HepG2 (cell line): ENCODE results near the gene PDZK1. TPM values are rescaled to one million over a fixed set of nuclear protein-coding genes. Genes with fewer than 3 reads are reported as not detected.

Source experiments
- ARID5B ChIP-seq: IDR thresholded peaks from 2 replicates; pipeline ENCODE4 v1.4.0; 2020; ENCODE audit warnings: mild to moderate bottlenecking, missing genetic modification reagents
- CBFB ChIP-seq: sonication (generic); formaldehyde crosslinking; IDR thresholded peaks from 2 replicates; pipeline ENCODE4 v1.4.0; 2020; ENCODE audit warnings: missing genetic modification reagents
- CBX1 ChIP-seq: IDR thresholded peaks from one replicate; pipeline ENCODE4 v1.6.1; 2016; ENCODE audit warnings: antibody characterized with exemption, low read depth
- EP300 ChIP-seq, 3 experiments: sonication (generic) in 1 of 3; formaldehyde crosslinking in 1 of 3; IDR thresholded peaks; 2 replicates each; pipeline versions ENCODE4 v1.5.1 to v1.6.1; 2011 to 2020; ENCODE audit warnings: low read depth in 2 of 3, low read length in 2 of 3, borderline replicate concordance in 1 of 3, improper control_type of control experiment in 1 of 3, mild to moderate bottlenecking in 1 of 3, missing genetic modification reagents in 1 of 3, moderate library complexity in 1 of 3
- IKZF4 ChIP-seq: sonication (generic); formaldehyde crosslinking; IDR thresholded peaks from 2 replicates; pipeline ENCODE4 v1.5.1; 2020; ENCODE audit warnings: borderline replicate concordance, mild to moderate bottlenecking, low read depth, missing genetic modification reagents; ENCODE audit errors: not compliant biosample characterization
- KAT8 ChIP-seq: IDR thresholded peaks from 2 replicates; pipeline ENCODE4 v1.6.1; 2016; ENCODE audit warnings: missing genetic modification reagents, missing compliant biosample characterization
- KIAA2018 ChIP-seq: sonication (generic); formaldehyde crosslinking; IDR thresholded peaks from 2 replicates; pipeline ENCODE4 v1.5.0; 2020; ENCODE audit warnings: mild to moderate bottlenecking, missing genetic modification reagents, borderline replicate concordance
- NCOA2 ChIP-seq: sonication (generic); formaldehyde crosslinking; IDR thresholded peaks from 2 replicates; pipeline ENCODE4 v1.8.0; 2022; ENCODE audit warnings: inconsistent platforms
- NFE2 ChIP-seq: sonication (generic); formaldehyde crosslinking; IDR thresholded peaks from 2 replicates; pipeline ENCODE4 v1.4.0; 2020; ENCODE audit warnings: missing genetic modification reagents
- TEF ChIP-seq: sonication (generic); formaldehyde crosslinking; IDR thresholded peaks from 2 replicates; pipeline ENCODE4 v1.5.0; 2020; ENCODE audit warnings: missing genetic modification reagents
- THAP8 ChIP-seq: sonication (generic); formaldehyde crosslinking; IDR thresholded peaks from 2 replicates; pipeline ENCODE4 v1.5.1; 2020; ENCODE audit warnings: missing genetic modification reagents, mild to moderate bottlenecking, borderline replicate concordance
- ZNF552 ChIP-seq: sonication (generic); formaldehyde crosslinking; IDR thresholded peaks from 2 replicates; pipeline ENCODE4 v1.9.0; 2022; ENCODE audit warnings: missing genetic modification reagents, mild to moderate bottlenecking, borderline replicate concordance
- ZNF678 ChIP-seq: sonication (generic); formaldehyde crosslinking; IDR thresholded peaks from 2 replicates; pipeline ENCODE4 v1.4.0; 2020; ENCODE audit warnings: mild to moderate bottlenecking, missing genetic modification reagents
- ZNF781 ChIP-seq: sonication (generic); formaldehyde crosslinking; IDR thresholded peaks from 2 replicates; pipeline ENCODE4 v1.5.1; 2020; ENCODE audit warnings: borderline replicate concordance, mild to moderate bottlenecking, missing genetic modification reagents; ENCODE audit errors: not compliant biosample characterization
- polyA plus RNA-seq, 8 experiments: library from polyadenylated mRNA; depleted of rRNA in 3 of 8; stranded (reverse) in 7 of 8; unstranded in 1 of 8; fragments of >200 nt; fragmentation: Illumina TruSeq in 4 of 8; extraction: Trizol in 4 of 8; gene quantifications; 2 replicates each; pipeline versions ENCODE4 v1.2.1 to v1.2.3, GENCODE V29; 2011 to 2016; ENCODE audit warnings: low read depth in 4 of 8, missing spikeins in 1 of 8, mixed read lengths in 1 of 8; ENCODE audit not compliant: insufficient read depth in 1 of 8
- total RNA-seq, 5 experiments: library from RNA; depleted of rRNA; stranded (reverse); fragments of >200 nt; fragmentation: Illumina TruSeq; extraction: Trizol; gene quantifications; 2 replicates each; pipeline ENCODE4 v1.2.3, GENCODE V29; 2016; ENCODE audit warnings: low read depth in 1 of 5

Gene PDZK1
- total and polyA plus RNA-seq, 2 of the 13 experiments (the other 11 are each of a cell fraction or from before 2014, with no cell fraction given): 16.2 to 46.4 TPM

- TF ChIP-seq KIAA2018 (CRISPR knock-in tag) (no peak), ZNF678 (CRISPR knock-in tag) (no peak), EP300 (IDR thresholded peaks at IDR 0.05; ENCODE audit: low read depth in 2 of 2, low read length in 2 of 2) (peak; percentile 9 to 51; a peak in 2 of 4 replicates), EP300 (CRISPR knock-in tag; IDR thresholded peaks at IDR 0.05; ENCODE audit: borderline replicate concordance) (0 out of 2 replicates have a peak, but pooled peaks have one; percentile 55), ARID5B (peak; percentile 75), NCOA2 (peak; percentile 56; the same call in 1 of the 2 replicates), NFE2 (CRISPR knock-in tag) (no peak), TEF (CRISPR knock-in tag) (no peak), ZNF781 (CRISPR knock-in tag) (no peak), IKZF4 (no peak), ZNF552 (CRISPR knock-in tag) (0 out of 2 replicates have a peak, but pooled peaks have one; percentile 39), THAP8 (CRISPR knock-in tag) (no peak), KAT8 (CRISPR knock-in tag) (peak; percentile 52; the same call in 1 of the 2 replicates), CBFB (CRISPR knock-in tag) (0 out of 2 replicates have a peak, but pooled peaks have one; percentile 28), CBX1 (no peak)
Measured at GRCh38 chr1:145707183-145707867, at the start of gene PDZK1 (continued).
